Gastroesophageal sphincter (tissue), 3 donors: Measurements from ENCODE around the gene PRUNE2.

ENCODE experiments used
- POLR2A ChIP-seq, 2 donors: fragments of 450-650 bp; IDR thresholded peaks; one replicate each; pipeline ENCODE4 v1.6.1; 2017; ENCODE audit warnings: antibody characterized with exemption in 2 of 2, mild to moderate bottlenecking in 2 of 2, moderate library complexity in 1 of 2
- POLR2AphosphoS5 ChIP-seq: sonication (generic); formaldehyde crosslinking; IDR thresholded peaks from one replicate; pipeline ENCODE4 v1.6.1; 2017; ENCODE audit warnings: antibody characterized with exemption
- TF ChIP-seq, protein P1 (sequence below), 4 experiments: fragments of 200-600 bp in 2 of 4; fragments of 450-650 bp in 2 of 4; sonication (generic) in 1 of 4; IDR thresholded peaks; one replicate each; pipeline ENCODE4 v1.5.1; 2017 to 2019; ENCODE audit warnings: antibody characterized with exemption in 4 of 4, mild to moderate bottlenecking in 2 of 4, moderate library complexity in 2 of 4

DNA sequence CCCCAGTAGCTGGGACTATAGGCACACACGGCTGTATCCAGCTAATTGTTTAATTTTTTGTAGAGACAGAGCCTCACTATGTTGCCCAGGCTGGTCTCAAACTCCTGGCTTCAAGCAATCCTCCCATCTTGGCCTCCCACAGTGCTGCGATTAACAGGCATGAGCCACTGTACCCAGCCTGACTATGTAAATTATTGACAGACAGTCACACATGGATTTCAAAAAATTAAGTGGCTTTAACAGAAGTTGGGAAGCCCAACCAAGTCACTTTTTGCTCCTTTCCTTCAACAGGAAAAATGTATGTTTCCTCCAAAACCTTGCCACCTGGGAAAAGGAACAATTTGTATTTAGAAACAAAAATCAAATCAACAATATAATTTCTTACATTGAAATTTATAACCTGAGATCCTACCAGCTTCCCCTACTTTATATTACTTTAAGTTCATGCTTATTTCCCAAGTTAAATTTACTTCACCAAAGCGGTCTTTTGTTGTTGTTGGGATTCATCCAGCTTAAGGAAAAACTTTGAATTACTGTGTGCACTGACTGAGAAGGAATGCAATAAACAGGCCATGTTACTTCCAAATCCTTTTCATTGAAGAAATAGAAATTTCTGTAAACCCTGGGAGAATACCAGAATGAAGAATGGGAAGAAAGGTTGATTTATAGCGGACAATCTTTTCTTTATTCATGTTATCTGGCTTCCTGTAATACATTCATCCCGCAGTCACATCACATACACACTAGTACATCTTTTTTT, 133.0 kb downstream of the PRUNE2 start:
- no peak for TF ChIP-seq POLR2A (IDR thresholded peaks at IDR 0.05)
- no peak for TF ChIP-seq POLR2AphosphoS5
- TF ChIP-seq, protein P1, sequence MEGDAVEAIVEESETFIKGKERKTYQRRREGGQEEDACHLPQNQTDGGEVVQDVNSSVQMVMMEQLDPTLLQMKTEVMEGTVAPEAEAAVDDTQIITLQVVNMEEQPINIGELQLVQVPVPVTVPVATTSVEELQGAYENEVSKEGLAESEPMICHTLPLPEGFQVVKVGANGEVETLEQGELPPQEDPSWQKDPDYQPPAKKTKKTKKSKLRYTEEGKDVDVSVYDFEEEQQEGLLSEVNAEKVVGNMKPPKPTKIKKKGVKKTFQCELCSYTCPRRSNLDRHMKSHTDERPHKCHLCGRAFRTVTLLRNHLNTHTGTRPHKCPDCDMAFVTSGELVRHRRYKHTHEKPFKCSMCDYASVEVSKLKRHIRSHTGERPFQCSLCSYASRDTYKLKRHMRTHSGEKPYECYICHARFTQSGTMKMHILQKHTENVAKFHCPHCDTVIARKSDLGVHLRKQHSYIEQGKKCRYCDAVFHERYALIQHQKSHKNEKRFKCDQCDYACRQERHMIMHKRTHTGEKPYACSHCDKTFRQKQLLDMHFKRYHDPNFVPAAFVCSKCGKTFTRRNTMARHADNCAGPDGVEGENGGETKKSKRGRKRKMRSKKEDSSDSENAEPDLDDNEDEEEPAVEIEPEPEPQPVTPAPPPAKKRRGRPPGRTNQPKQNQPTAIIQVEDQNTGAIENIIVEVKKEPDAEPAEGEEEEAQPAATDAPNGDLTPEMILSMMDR (IDR thresholded peaks at IDR 0.05): no peak
